HL-60 (cell line): Measurements from ENCODE around the gene MIB1.

Source experiments
- DNase-seq, 2 experiments: peaks; one replicate each; pipeline ENCODE4 v3.0.0-alpha.2; 2010 to 2020; ENCODE audit warnings: low read depth in 1 of 2, low spot score in 1 of 2
- H3K27ac ChIP-seq: fragments of 250-450 bp; sonication (Bioruptor Pico); replicated peaks from 2 replicates; pipeline ENCODE4 v1.5.1; 2020; ENCODE audit warnings: mild to moderate bottlenecking, moderate library complexity
- H3K27me3 ChIP-seq: fragments of 250-450 bp; sonication (Bioruptor Pico); 2 replicates; pipeline ENCODE4 v1.5.1; 2021; ENCODE audit warnings: mild to moderate bottlenecking, moderate library complexity; ENCODE audit not compliant: insufficient read depth, poor library complexity, severe bottlenecking
- H3K4me3 ChIP-seq: replicated peaks from 2 replicates; pipeline ENCODE4 v1.5.1; 2011; ENCODE audit warnings: mild to moderate bottlenecking, control low read depth, low read length; ENCODE audit not compliant: insufficient read depth
- GABPA ChIP-seq: IDR thresholded peaks from 2 replicates; pipeline ENCODE4 v1.6.1; 2012; ENCODE audit warnings: low read depth
- POLR2AphosphoS5 ChIP-seq: IDR thresholded peaks from 2 replicates; pipeline ENCODE4 v1.6.1; 2012; ENCODE audit warnings: low read depth
- SPI1 ChIP-seq: IDR thresholded peaks from 2 replicates; pipeline ENCODE4 v1.6.1; 2012; ENCODE audit warnings: low read depth, mild to moderate bottlenecking, borderline replicate concordance
- TF ChIP-seq, protein P1 (sequence below): IDR thresholded peaks from 2 replicates; pipeline ENCODE4 v1.6.1; 2012; ENCODE audit warnings: low read depth; ENCODE audit not compliant: insufficient replicate concordance
- TF ChIP-seq, protein P2 (sequence below): IDR thresholded peaks from one replicate; pipeline ENCODE4 v1.5.1; 2011; ENCODE audit warnings: low read length, control low read depth, inconsistent platforms; ENCODE audit not compliant: insufficient read depth

The MIB1 gene

DNA sequence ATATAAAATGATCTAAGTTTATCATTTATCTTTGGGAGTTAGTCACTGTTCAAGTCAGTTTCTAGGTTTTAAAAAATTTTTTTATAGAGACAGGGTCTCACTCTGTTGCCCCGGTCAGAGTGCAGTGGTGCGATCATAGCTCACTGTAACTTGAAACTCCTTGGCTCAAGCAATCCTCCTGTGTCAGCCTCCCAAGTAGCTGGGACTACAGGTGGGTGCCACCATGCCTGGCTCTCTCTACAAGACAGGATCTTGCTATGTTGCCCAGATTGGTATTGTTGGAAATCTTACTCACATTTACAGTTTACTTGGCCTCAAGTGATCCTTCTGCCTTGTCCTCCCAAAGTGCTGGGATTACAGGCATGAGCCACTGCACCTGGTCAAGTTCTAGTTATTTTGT, 74.5 kb downstream of the MIB1 start:
- Histone ChIP-seq H3K27ac (no peak overlapping the region), H3K27me3 (no peaks in the 10 kb centered on the region), H3K4me3 (no peak overlapping the region)
- no peak for DNase-seq
- TF ChIP-seq, protein P1, sequence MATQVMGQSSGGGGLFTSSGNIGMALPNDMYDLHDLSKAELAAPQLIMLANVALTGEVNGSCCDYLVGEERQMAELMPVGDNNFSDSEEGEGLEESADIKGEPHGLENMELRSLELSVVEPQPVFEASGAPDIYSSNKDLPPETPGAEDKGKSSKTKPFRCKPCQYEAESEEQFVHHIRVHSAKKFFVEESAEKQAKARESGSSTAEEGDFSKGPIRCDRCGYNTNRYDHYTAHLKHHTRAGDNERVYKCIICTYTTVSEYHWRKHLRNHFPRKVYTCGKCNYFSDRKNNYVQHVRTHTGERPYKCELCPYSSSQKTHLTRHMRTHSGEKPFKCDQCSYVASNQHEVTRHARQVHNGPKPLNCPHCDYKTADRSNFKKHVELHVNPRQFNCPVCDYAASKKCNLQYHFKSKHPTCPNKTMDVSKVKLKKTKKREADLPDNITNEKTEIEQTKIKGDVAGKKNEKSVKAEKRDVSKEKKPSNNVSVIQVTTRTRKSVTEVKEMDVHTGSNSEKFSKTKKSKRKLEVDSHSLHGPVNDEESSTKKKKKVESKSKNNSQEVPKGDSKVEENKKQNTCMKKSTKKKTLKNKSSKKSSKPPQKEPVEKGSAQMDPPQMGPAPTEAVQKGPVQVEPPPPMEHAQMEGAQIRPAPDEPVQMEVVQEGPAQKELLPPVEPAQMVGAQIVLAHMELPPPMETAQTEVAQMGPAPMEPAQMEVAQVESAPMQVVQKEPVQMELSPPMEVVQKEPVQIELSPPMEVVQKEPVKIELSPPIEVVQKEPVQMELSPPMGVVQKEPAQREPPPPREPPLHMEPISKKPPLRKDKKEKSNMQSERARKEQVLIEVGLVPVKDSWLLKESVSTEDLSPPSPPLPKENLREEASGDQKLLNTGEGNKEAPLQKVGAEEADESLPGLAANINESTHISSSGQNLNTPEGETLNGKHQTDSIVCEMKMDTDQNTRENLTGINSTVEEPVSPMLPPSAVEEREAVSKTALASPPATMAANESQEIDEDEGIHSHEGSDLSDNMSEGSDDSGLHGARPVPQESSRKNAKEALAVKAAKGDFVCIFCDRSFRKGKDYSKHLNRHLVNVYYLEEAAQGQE: no peak
- TF ChIP-seq GABPA (no peak), SPI1 (no peak), POLR2AphosphoS5 (no peak)
- TF ChIP-seq, protein P2, sequence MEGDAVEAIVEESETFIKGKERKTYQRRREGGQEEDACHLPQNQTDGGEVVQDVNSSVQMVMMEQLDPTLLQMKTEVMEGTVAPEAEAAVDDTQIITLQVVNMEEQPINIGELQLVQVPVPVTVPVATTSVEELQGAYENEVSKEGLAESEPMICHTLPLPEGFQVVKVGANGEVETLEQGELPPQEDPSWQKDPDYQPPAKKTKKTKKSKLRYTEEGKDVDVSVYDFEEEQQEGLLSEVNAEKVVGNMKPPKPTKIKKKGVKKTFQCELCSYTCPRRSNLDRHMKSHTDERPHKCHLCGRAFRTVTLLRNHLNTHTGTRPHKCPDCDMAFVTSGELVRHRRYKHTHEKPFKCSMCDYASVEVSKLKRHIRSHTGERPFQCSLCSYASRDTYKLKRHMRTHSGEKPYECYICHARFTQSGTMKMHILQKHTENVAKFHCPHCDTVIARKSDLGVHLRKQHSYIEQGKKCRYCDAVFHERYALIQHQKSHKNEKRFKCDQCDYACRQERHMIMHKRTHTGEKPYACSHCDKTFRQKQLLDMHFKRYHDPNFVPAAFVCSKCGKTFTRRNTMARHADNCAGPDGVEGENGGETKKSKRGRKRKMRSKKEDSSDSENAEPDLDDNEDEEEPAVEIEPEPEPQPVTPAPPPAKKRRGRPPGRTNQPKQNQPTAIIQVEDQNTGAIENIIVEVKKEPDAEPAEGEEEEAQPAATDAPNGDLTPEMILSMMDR: no peak

DNA sequence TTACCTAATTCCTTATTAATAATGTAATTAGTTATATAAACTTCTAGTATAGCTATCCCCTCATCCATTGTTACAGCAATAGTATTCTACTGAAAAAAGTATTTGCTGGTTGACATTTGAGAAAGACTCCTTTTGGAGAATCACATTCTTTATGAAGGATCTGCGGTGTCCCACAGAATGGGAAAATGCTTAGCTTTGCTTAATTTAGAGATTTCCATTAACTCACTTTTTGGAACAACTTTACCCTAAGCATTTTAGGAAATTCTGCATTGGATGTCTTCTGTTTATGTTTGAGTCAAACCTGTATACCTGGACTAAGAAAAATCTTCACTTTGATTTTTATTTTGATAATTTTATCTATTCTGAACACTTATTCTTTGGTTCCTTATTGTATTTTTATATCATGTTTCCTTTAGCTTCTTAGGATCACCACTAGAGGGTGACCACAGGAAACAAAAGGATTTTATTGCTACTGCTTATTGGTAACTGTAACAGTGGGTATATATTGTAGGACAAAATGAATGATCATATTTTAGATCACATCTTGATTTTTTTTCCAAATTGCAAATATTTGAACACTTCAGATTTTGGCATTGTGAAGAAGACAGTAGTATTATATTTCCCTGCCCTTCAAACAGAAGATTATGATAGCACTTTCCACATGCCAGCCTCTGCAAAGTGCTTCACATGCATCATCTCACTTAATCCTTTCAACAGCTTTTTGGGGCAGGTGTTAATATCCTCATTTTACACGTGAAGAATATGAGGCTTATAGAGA, 79.6 kb downstream of the MIB1 start:
- no peak for TF ChIP-seq SPI1
- TF ChIP-seq POLR2AphosphoS5: no peak
- TF ChIP-seq, protein P2: peak; percentile 40
- TF ChIP-seq, protein P1: no peak
- TF ChIP-seq GABPA: no peak
- no peak overlapping the region for H3K27ac ChIP-seq
- H3K27me3 ChIP-seq: no peaks in the 10 kb centered on the region
- DNase-seq: peak in 1 of 2 experiments; percentile 23
- no peak overlapping the region for H3K4me3 ChIP-seq

DNA sequence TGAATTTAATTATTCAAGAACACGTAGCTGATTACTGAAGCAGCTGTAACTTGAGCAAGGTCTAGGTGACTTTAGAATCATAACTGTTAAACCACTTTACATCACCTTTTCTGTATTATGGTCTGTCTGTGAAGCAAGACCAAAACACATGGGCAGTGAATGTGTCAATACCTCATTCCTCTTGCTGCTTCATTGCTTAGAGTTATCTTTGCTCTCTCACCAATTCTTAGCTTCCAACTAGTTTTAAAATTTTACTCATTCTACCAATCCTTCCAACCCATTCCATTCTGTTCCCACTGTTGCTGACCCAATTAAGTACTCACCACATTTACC, 80.2 kb downstream of the MIB1 start:
- DNase-seq: no peak
- no peak overlapping the region for H3K27ac ChIP-seq
- no peak overlapping the region for H3K4me3 ChIP-seq
- no peak for TF ChIP-seq GABPA
- TF ChIP-seq, protein P2: no peak
- TF ChIP-seq POLR2AphosphoS5: no peak
- TF ChIP-seq, protein P1: no peak
- no peak for TF ChIP-seq SPI1
- no peaks in the 10 kb centered on the region for H3K27me3 ChIP-seq
